ENCODE results near the gene PCK1.

PCK1 gene

DNA sequence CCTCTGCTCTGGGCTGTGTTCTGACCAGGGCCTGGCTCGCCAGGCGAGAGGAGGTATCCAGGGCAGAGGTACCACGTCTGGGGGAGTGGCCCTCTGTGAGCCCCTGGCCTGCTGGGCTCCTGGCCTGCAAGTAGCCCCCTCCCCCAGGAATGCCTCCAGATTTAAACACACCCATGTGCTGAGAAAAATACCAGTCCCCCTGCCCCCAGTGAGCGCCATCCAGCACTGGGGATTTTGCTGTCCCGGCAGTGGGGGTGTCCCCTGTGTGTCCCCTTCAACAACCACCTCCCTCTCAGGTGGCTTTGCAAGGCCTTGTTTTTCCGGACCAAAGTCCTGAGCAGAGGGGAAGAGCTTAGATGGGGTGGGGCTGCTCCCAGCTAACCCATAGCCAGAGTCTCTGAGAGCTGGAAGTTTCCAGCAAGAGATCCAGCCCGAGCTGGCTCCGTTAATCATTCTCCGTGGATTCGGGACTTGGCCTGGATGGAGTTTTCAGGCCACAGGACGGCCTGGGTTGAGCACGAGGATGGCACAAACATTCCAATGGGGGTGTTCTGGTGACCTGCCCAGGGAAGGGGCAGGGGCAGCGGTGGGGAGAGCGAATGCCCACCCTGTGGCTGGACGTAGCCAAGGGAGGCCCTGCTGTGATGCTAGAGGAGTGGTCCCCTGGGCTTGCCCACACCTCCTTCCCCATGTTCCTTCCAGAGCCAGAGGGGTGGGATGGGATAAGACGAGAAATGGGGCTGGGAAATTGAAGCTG lies 29.0 kb downstream of the PCK1 start:
- DNase-seq, result no peak

DNA sequence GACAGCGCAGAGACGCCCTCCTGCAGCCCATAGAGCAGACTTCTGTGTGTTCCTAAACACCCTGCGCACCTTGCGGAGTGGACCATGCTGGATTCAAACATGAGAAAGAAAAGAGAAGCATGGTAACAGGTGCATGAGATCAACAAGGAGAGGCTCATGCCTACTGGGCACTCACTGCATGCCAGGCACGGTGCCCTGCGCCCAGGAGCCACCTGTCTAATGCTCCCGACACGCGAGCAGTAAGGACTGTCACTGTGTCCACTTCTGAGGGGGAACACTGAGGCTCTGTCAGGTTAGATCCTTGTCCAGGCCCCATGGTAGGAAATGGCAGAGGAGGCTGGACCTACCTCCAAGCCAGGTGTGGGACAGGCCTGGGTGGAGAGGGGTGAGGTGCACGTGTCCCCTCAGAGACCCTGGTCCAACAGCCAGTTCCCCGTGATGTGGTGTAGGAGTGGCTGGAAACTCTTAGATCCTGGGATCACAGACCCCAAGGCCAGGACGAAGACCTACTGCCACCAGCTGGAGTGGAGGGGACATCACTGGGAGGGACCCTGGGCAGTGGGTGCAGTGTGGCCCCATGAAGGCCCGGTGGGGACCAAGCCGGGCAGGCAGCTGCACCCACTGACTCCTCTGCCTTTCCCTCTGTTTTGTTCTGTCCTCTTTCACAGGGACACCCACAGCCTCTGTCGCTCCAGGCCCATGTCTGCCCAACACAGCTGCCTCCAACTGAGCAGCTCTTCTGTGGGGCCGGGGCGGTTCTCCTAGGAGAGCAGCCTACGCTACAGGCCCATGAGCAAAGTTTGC lies 29.8 kb downstream of the PCK1 start:
- DNase-seq, result no peak

- no peak for DNase-seq
Measured at GRCh38 chr20:57591289-57592229, 30.6 kb downstream of the PCK1 start.

- DNase-seq, result no peak
Measured at GRCh38 chr20:57592263-57593092, 31.6 kb downstream of the PCK1 start.

- no peak for DNase-seq
Measured at GRCh38 chr20:57593134-57593886, 32.4 kb downstream of the PCK1 start.

- DNase-seq, result peak; percentile 21
Measured at GRCh38 chr20:57594092-57594951, 33.4 kb downstream of the PCK1 start.

DNA sequence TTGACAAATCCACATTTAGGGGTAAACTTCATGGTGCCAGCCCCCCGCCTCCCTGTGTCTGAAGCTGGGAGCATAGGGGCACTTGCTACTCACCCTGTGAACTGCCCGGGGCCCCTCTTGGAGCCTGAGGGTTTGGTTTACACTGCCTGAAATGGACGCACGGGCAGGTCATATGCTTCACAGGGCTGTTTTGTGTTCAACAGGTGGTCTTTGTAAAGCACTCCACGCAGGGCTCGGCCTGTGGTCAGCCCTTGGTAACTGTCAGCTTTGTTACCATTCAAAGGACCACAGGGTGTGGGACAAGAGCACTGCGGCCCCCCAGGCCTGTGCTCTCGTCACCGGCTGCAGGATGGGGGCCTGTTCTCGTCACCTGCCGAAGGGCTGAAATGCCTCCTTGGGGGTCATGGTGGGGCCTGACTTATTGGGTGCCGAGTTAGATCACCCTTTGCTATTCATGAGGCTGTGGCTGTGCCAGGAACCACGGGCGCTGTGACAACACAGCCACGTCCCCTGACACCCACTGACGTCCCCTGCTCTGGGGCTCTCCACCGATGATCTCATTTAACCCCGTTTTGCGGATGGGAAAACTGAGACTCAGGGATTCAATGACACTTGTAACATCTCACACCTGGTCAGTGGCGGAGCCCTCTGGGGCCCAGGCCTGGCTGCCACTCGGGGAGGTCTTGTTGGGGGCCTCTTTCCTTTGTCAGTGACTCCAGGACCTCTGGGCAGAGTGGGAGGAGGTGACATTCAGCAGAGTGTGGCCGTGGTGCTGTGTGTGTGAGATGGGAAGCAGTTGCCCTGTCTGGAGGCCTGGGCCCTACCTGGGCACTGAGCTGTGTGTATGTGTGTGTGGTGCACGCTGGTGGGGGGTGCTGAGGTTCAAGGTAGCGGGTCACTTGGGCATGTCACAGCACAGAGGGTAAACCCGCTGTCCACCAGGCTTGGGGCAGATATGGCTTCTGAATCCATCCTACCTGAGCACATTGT lies 34.4 kb downstream of the PCK1 start:
- no peak for DNase-seq

DNA sequence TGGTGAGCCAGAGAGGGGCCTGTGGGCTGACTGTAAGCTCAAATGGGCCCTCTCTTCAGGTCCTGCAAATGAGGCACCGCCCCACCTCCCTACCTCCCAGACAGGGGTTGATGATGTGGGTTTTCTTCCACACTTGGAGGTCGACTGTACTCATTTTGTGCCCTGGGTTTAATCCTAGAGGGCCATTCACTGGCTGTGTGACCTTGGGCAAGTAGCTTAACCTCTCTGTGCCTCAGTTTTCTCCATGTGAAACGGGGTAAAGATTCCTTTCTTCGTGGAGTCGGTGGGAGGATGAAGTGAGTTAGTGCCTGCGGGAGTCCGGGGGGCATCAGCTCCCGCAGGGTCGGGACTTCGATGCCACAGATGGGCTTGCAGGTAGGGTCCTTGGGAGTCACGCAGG lies 35.4 kb downstream of the PCK1 start:
- DNase-seq, result no peak

DNA sequence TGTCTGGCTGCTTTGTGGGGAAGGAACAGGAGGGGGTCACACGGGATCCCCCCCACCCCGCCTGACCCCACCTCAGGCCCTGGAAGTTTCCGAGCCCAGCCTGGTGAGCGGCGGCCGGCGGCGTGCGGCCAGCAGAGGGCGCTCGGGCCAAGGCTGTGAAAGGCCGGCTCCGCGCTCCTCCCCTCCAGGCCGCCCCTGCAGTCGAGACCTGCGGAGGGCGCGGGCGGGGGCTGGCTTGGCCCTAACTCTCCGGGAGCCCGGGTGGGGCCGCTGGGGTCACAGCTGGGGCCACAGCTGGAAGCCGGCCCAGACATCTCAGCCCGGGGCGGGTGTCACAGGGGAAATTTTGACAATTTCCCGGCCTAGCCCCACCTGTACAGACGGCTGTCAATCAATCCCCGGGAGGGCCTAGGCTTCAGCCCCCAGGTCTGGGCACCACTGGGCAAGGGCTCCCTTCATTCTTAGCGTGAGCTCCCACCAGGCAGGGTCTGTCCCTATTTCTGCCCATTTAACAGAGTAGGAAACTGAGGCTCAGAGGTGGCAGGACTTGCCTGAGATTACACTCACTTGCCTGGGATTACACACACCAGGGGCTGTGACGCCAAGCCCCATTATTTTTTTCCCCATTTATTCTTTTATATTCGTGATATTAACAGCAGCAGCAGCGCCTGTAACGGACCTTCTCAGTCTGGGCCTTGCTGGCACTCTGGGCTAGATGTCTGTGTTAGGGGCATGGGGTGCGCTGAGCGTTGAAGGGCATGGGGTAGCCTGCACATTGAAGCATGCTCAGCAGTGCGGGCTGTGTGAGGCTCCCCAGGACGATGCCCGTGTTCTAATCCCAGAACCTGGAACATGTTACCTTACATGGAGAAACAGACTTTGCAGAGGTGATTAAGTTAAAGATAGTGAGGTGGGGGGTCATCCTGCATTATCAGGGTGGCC lies 36.4 kb downstream of the PCK1 start:
- DNase-seq, result peak; percentile 67

GRCh38 chr20:57598060-57598459 lies 37.1 kb downstream of the PCK1 start:
- no peak for DNase-seq

DNA sequence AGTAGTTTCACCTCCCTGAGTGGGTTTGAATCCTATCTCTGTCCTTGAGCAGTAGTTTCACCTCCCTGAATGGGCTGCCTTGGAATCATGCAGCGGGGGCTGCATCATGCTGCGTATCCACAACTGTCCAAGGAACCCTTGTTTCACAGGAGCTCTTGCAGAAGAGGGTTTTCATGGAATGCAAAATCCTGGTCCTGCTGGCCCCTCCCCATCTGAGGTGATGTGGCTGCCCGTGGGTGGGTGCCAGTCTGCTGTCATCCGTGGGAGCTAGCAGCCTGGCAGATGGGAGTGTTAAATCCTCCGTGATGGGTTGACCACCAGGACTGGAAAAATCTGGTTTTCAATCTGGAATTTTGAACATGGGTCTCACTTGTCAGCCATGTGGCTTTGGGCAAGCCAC lies 37.6 kb downstream of the PCK1 start:
- no peak for DNase-seq

- no peak for DNase-seq
Measured at GRCh38 chr20:57600320-57601210, 39.7 kb downstream of the PCK1 start.

GRCh38 chr20:57601211-57601570 lies 40.3 kb downstream of the PCK1 start:
- DNase-seq, result no peak

DNA sequence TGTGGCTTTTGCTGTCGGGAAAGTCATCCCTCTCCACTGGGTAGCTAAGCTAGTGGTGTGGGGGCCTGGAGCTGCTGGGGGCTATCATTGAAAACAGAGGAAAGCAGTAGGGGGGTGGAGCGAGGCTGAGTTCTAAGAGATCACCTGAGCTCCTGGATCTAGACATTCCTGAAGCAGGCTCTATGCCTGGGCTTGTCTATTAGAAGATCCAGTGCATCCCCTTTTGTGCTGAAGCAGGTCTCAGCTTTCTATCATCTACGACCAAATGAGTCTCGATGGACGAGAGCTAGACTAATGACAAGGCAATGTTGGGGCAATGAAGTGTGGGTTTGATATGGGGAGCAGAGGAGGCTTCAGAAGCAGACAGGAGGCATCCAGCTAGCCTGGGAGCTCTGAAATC lies 40.8 kb downstream of the PCK1 start:
- DNase-seq, result peak; percentile 12

DNA sequence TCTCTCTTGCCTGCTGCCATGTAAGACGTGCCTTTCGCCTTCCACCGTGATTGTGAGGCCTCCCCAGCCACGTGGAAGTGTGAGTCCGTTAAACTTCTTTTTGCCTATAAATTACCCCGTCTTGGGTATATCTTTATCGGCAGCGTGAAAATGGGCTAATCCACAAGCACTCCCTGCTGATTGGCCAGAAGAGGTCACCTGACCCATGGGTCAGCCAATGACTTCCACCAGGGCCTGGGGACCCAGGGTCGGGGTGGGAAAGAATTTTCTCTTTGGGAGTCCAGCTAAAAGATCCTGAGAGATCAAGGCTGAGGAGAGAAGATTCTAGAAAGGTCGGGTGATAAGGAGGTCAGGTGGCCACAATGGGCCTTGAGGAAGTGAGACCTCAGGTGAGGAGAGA lies 42.2 kb downstream of the PCK1 start:
- DNase-seq, result no peak

- DNase-seq, result no peak
Measured at GRCh38 chr20:57605045-57605444, 44.1 kb downstream of the PCK1 start.

DNA sequence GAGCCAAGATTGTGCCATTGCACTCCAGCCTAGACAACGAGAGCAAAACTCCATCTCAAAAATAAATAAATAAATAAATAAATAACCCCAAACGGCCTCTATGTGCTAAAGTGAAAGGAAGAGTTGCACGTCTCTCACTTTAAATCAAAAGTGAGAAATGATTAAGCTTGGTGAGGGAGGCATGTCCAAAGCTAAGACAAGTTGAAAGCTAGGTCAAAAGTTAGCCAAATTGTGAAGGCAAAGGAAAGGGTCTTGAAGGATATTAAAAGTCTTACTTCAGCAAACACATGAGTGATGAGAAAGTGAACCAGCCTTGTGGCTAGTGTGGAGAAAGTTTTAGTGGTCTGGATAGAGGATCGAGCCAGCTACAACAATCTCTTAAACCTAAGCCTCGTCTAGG lies 45.0 kb downstream of the PCK1 start:
- no peak for DNase-seq

All from NCI-H69 (cell line).